HepG2 (cell line): ENCODE data around the gene APBA3. TPM values are rescaled to one million over a fixed set of nuclear protein-coding genes. Genes with fewer than 3 reads are reported as not detected.

Experiments used
- ATAC-seq: fragments of 200-7000 bp; cut with Tn5 transposase; 3 replicates; pipeline ENCODE4 v1.9.1; 2020; ENCODE audit warnings: mild to moderate bottlenecking, moderate library complexity
- BruUV-seq: library from RNA; stranded (reverse); fragments of 400-500 nt; replicated peaks from 2 replicates; lab custom pipeline; 2021; lab: Mats Ljungman, UMichigan
- CTCF ChIA-PET: fragments of 300-600 bp; formaldehyde crosslinking; extraction: SDS; loops from one replicate; lab custom pipeline; 2021; ENCODE audit warnings: low total read pairs, inconsistent platforms, low intra/inter-chr PET ratio; lab: Yijun Ruan, JAX
- POLR2A ChIA-PET: fragments of 350-600 bp; sonication (Branson Sonifier 250); formaldehyde crosslinking; loops from one replicate; lab custom pipeline; 2020; ENCODE audit warnings: antibody characterized with exemption, inconsistent platforms; lab: Yijun Ruan, JAX
- DNase-seq: peaks from one replicate; pipeline ENCODE4 v3.0.0-alpha.2; 2015; ENCODE audit warnings: low spot score
- FAIRE-seq: peaks from 3 replicates; lab custom pipeline; 2011; peaks lifted over from hg19 to GRCh38; lab: Jason Lieb, UNC
- H2AFZ ChIP-seq: one replicate; pipeline ENCODE4 v1.6.1; 2011; ENCODE audit warnings: low read length, inconsistent platforms
- H3K27ac ChIP-seq: fragments of 300-600 bp; 3 replicates; pipeline ENCODE4 v1.8.0; 2011; ENCODE audit warnings: mixed run types, mild to moderate bottlenecking, mixed read lengths, low read length, inconsistent platforms; ENCODE audit not compliant: insufficient read depth; ENCODE audit errors: extremely low read length
- H3K27me3 ChIP-seq, 2 experiments: fragments of 200-600 bp in 1 of 2; 2 replicates in 1 of 2; 3 replicates in 1 of 2; pipeline versions ENCODE4 v1.6.0 to v1.8.0; 2011; ENCODE audit warnings: low read length in 2 of 2, mild to moderate bottlenecking in 2 of 2, moderate library complexity in 2 of 2, inconsistent platforms in 1 of 2; ENCODE audit not compliant: insufficient read depth in 2 of 2, control insufficient read depth in 1 of 2
- H3K36me3 ChIP-seq, 2 experiments: fragments of 200-600 bp in 1 of 2; replicated peaks in 1 of 2; 2 replicates in 1 of 2; 3 replicates in 1 of 2; pipeline versions ENCODE4 v1.5.1 to v1.8.0; 2011; ENCODE audit warnings: low read length in 2 of 2, inconsistent platforms in 1 of 2; ENCODE audit not compliant: insufficient read depth in 2 of 2, control insufficient read depth in 1 of 2
- H3K4me1 ChIP-seq: 2 replicates; pipeline ENCODE4 v1.5.1; 2012; ENCODE audit warnings: low read length, inconsistent platforms; ENCODE audit not compliant: insufficient read depth
- H3K4me2 ChIP-seq: 2 replicates; pipeline ENCODE4 v1.6.0; 2011; ENCODE audit warnings: low read depth, low read length, inconsistent platforms
- H3K4me3 ChIP-seq, 3 experiments: fragments of 200-600 bp in 1 of 3; sonication (generic), shearing (Covaris generic) in 1 of 3; replicated peaks in 1 of 3; 2 replicates each; pipeline ENCODE4 v1.5.1; 2011 to 2016; ENCODE audit warnings: low read length in 3 of 3, inconsistent platforms in 2 of 3, low read depth in 2 of 3, mild to moderate bottlenecking in 2 of 3, control low read depth in 1 of 3, mixed read lengths in 1 of 3; ENCODE audit not compliant: insufficient read depth in 1 of 3
- H3K79me2 ChIP-seq: one replicate; pipeline ENCODE4 v1.6.1; 2011; ENCODE audit warnings: low read length, inconsistent platforms; ENCODE audit not compliant: insufficient read depth
- H3K9ac ChIP-seq: 2 replicates; pipeline ENCODE4 v1.6.0; 2011; ENCODE audit warnings: mild to moderate bottlenecking, low read depth, low read length, inconsistent platforms; ENCODE audit not compliant: insufficient read depth
- H3K9me3 ChIP-seq: 2 replicates; pipeline ENCODE4 v1.5.1; 2012; ENCODE audit warnings: mild to moderate bottlenecking, low read length
- H4K20me1 ChIP-seq: 2 replicates; pipeline ENCODE4 v1.6.0; 2011; ENCODE audit warnings: inconsistent platforms, mild to moderate bottlenecking, low read length, moderate library complexity; ENCODE audit not compliant: insufficient read depth
- CHD4 ChIP-seq: fragments of 200-600 bp; sonication (generic); IDR thresholded peaks from 2 replicates; pipeline ENCODE4 v1.7.0; 2017; ENCODE audit warnings: mild to moderate bottlenecking, low read length, borderline replicate concordance
- KDM1A ChIP-seq: IDR thresholded peaks from 2 replicates; pipeline ENCODE4 v1.6.1; 2016; ENCODE audit warnings: missing compliant biosample characterization
- KLF16 ChIP-seq, 2 experiments: sonication (generic) in 1 of 2; formaldehyde crosslinking in 1 of 2; IDR thresholded peaks; 2 replicates each; pipeline versions ENCODE4 v1.6.1 to v1.8.0; 2016 to 2023; ENCODE audit warnings: missing genetic modification reagents in 2 of 2, missing compliant biosample characterization in 1 of 2
- MAF1 ChIP-seq: sonication (generic); formaldehyde crosslinking; IDR thresholded peaks from 2 replicates; pipeline ENCODE4 v1.5.0; 2020; ENCODE audit warnings: missing genetic modification reagents, borderline replicate concordance
- MATR3 ChIP-seq: sonication (generic); formaldehyde crosslinking; IDR thresholded peaks from 2 replicates; pipeline ENCODE4 v1.4.0; 2020; ENCODE audit warnings: missing genetic modification reagents
- NR2F1 ChIP-seq, 2 experiments: fragments of 450-650 bp in 1 of 2; formaldehyde crosslinking in 1 of 2; IDR thresholded peaks; 2 replicates each; pipeline versions ENCODE4 v1.5.0 to v1.6.1; 2016 to 2020; ENCODE audit warnings: mild to moderate bottlenecking in 1 of 2, missing compliant biosample characterization in 1 of 2, missing genetic modification reagents in 1 of 2, moderate library complexity in 1 of 2
- SMC3 ChIP-seq: IDR thresholded peaks from 2 replicates; pipeline ENCODE4 v1.6.1; 2011; ENCODE audit warnings: low read length, improper control_type of control experiment
- SNRNP70 ChIP-seq: fragments of 200-400 bp; formaldehyde crosslinking; IDR thresholded peaks from 2 replicates; pipeline ENCODE4 v1.6.1; 2017; ENCODE audit warnings: mild to moderate bottlenecking, low read depth, low read length, moderate library complexity
- ZFX ChIP-seq: sonication (generic); formaldehyde crosslinking; IDR thresholded peaks from 2 replicates; pipeline ENCODE4 v1.4.0; 2020; ENCODE audit warnings: mild to moderate bottlenecking, low read depth, missing genetic modification reagents, moderate library complexity
- ZKSCAN1 ChIP-seq: fragments of 150-350 bp; IDR thresholded peaks from 2 replicates; pipeline ENCODE4 v1.6.1; 2014; ENCODE audit warnings: low read length
- ZMYM3 ChIP-seq: sonication (generic); formaldehyde crosslinking; IDR thresholded peaks from 2 replicates; pipeline ENCODE4 v1.5.1; 2020; ENCODE audit warnings: mild to moderate bottlenecking, missing genetic modification reagents
- WGBS: methylation state at CpG from one replicate; pipeline ENCODE4 v1.1.6; 2017; ENCODE audit warnings: low lambda C conversion rate; 5-methylcytosine and 5-hydroxymethylcytosine counted together
- in situ Hi-C: cut with HindIII; loops from 2 replicates; pipeline ENCODE4 v1.10.0; 2017; ENCODE audit warnings: low pct_unique_long_range_greater_than_20kb; ENCODE audit not compliant: extremely low pct_ligation_motif_present
- intact Hi-C: fragments of 100-400 bp; cut with micrococcal nuclease; formaldehyde crosslinking; loops from one replicate; pipeline ENCODE4 v1.10.0; 2022; ENCODE audit not compliant: unreplicated experiment
- polyA plus RNA-seq, 8 experiments: library from polyadenylated mRNA; depleted of rRNA in 3 of 8; stranded (reverse) in 7 of 8; unstranded in 1 of 8; fragments of >200 nt; fragmentation: Illumina TruSeq in 4 of 8; extraction: Trizol in 4 of 8; gene quantifications; 2 replicates each; pipeline versions ENCODE4 v1.2.1 to v1.2.3, GENCODE V29; 2011 to 2016; ENCODE audit warnings: low read depth in 4 of 8, missing spikeins in 1 of 8, mixed read lengths in 1 of 8; ENCODE audit not compliant: insufficient read depth in 1 of 8
- total RNA-seq, 5 experiments: library from RNA; depleted of rRNA; stranded (reverse); fragments of >200 nt; fragmentation: Illumina TruSeq; extraction: Trizol; gene quantifications; 2 replicates each; pipeline ENCODE4 v1.2.3, GENCODE V29; 2016; ENCODE audit warnings: low read depth in 1 of 5
- TF ChIP-seq, protein P1 (sequence below): sonication (generic); formaldehyde crosslinking; IDR thresholded peaks from 2 replicates; pipeline ENCODE4 v1.5.0; 2020; ENCODE audit warnings: missing genetic modification reagents
- TF ChIP-seq, protein P2 (sequence below): sonication (generic); formaldehyde crosslinking; IDR thresholded peaks from 2 replicates; pipeline ENCODE4 v1.5.0; 2020; ENCODE audit warnings: missing genetic modification reagents, mild to moderate bottlenecking, borderline replicate concordance

Gene APBA3
- total and polyA plus RNA-seq, 2 of the 13 experiments (the other 11 are each of a cell fraction or from before 2014, with no cell fraction given), result 14.2 to 14.3 TPM

DNA sequence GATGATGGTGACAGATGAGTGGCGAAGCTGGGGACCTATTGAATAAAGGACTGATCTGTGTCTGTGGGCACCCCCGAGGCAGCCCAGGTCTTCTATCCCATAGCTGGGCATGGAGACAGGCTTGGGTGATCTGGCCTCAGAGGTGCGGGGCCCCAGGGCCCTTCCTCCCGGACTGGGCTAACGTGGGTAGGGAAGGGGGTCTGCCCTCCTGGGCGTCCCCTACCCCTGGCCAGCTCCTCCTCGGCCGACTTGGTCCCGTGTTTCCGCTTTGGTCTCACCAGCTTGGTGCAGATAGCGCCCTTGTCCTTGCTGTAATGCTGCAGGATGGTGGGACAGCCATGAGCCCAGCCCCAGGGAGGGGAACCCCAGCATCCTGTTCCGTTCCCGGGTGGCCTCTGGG lies 21.4 kb upstream of the APBA3 start:
- BruUV-seq, result no TSS peak
- in situ Hi-C loops, result no loop called here

DNA sequence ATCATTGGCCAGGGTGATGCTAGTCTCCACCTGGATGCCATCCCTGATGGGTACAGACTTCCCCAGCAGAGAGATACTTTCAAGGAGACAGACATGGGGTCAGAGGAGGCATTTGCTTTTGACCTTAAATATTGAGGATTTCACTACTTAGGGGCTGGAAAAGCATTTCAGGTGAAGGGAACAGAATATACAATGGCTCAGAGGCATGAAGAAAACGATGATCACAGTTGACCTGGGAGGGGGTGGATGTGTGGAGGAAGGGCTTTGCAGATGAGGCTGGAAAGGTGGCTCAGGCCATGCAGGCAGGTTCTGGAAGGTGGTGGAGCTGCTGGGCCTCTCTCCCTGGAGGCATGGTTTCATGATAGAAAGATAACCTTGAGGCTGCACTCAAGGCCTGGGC lies 20.8 kb upstream of the APBA3 start:
- Histone ChIP-seq H2AFZ (no peak overlapping the region), H4K20me1 (no peaks in the 10 kb centered on the region), H3K27ac (no peak overlapping the region), H3K9ac (no peak overlapping the region), H3K4me3 (no peak overlapping the region), H3K4me1 (0 out of 2 replicates have a peak, but pooled peaks cover 5% of the 10 kb centered on the region), H3K4me2 (no peak overlapping the region), H3K36me3 (no peaks in the 10 kb centered on the region), H3K79me2 (no peaks in the 10 kb centered on the region), H3K9me3 (peaks cover 18% of the 10 kb centered on the region), H3K27me3 (peaks cover 8 to 33% of the 10 kb centered on the region in 2 experiments; a peak in 4 of 5 replicates)
- intact Hi-C loops (no loop called here), in situ Hi-C loops (no loop called here)
- DNase-seq (no peak), ATAC-seq (no peak), FAIRE-seq (no peak)
- POLR2A ChIA-PET, result no interaction called here
- TF ChIP-seq ZMYM3 (CRISPR knock-in tag) (peak; percentile 60), ZKSCAN1 (peak; percentile 54; the same call in 1 of the 2 replicates), CHD4 (0 out of 2 replicates have a peak, but pooled peaks have one; percentile 21), KDM1A (0 out of 2 replicates have a peak, but pooled peaks have one; percentile 23), KLF16 (CRISPR knock-in tag; IDR thresholded peaks at IDR 0.05) (no peak), MAF1 (CRISPR knock-in tag) (no peak)
- WGBS, result 0% methylated on average over 1 of the region's 1 CpG
- CTCF ChIA-PET, result no interaction called here
- no TSS peak for BruUV-seq

More for the DNA sequence above, 21.4 kb upstream of the APBA3 start:
- intact Hi-C loops, result no loop called here
- TF ChIP-seq ZFX (CRISPR knock-in tag), result no peak
- no peak for TF ChIP-seq MATR3 (CRISPR knock-in tag)
- TF ChIP-seq, protein P1, sequence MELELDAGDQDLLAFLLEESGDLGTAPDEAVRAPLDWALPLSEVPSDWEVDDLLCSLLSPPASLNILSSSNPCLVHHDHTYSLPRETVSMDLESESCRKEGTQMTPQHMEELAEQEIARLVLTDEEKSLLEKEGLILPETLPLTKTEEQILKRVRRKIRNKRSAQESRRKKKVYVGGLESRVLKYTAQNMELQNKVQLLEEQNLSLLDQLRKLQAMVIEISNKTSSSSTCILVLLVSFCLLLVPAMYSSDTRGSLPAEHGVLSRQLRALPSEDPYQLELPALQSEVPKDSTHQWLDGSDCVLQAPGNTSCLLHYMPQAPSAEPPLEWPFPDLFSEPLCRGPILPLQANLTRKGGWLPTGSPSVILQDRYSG (CRISPR knock-in tag), result no peak
- no peak for TF ChIP-seq SMC3
- no peak for TF ChIP-seq SNRNP70
- TF ChIP-seq NR2F1 (CRISPR knock-in tag; IDR thresholded peaks at IDR 0.05), result no peak
- TF ChIP-seq, protein P2, sequence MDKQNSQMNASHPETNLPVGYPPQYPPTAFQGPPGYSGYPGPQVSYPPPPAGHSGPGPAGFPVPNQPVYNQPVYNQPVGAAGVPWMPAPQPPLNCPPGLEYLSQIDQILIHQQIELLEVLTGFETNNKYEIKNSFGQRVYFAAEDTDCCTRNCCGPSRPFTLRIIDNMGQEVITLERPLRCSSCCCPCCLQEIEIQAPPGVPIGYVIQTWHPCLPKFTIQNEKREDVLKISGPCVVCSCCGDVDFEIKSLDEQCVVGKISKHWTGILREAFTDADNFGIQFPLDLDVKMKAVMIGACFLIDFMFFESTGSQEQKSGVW (CRISPR knock-in tag), result no peak
- CTCF ChIA-PET, result interaction anchor here (1.3 to 1.4 kb wide), 2 partner anchors 39 to 66 kb away, joined by 3 to 5 read pairs; no protein-coding TSS in a partner anchor
- no peaks in the 10 kb centered on the region for H3K79me2 ChIP-seq
- ATAC-seq (no peak), DNase-seq (no peak), FAIRE-seq (no peak)
- peaks cover 8 to 33% of the 10 kb centered on the region in 2 experiments; a peak in 4 of 5 replicates for H3K27me3 ChIP-seq
- POLR2A ChIA-PET, result no interaction called here
- peaks cover 18% of the 10 kb centered on the region for H3K9me3 ChIP-seq
- no peaks in the 10 kb centered on the region for H3K36me3 ChIP-seq
- H3K27ac ChIP-seq, result no peak overlapping the region
- WGBS, result 45% methylated on average over 7 of the region's 13 CpGs
- no peak overlapping the region for H3K9ac ChIP-seq
- 0 out of 2 replicates have a peak, but pooled peaks cover 5% of the 10 kb centered on the region for H3K4me1 ChIP-seq
- no peak overlapping the region for H3K4me3 ChIP-seq
- H2AFZ ChIP-seq, result no peak overlapping the region
- H4K20me1 ChIP-seq, result no peaks in the 10 kb centered on the region
- no peak overlapping the region for H3K4me2 ChIP-seq
